ENCODE data around the gene PCCA. TPM values are rescaled to one million over a fixed set of nuclear protein-coding genes. Genes with fewer than 3 reads are reported as not detected.
A peak's percentile ranks its signal among the peaks of the same experiment; 100 is the strongest.

PCCA gene
- total and polyA plus RNA-seq, 2 of the 13 experiments (the other 11 are each of a cell fraction or from before 2014, with no cell fraction given): 15.0 to 32.2 TPM

GRCh38 chr13:100543872-100544602 is 455.1 kb downstream of the PCCA start (continued):
- TF ChIP-seq HNF1A (IDR thresholded peaks at IDR 0.05; ENCODE audit: low read depth) (peak; percentile 79), HNF1A (CRISPR knock-in tag; IDR thresholded peaks at IDR 0.05; ENCODE audit: borderline replicate concordance) (peak; percentile 83; the same call in 1 of the 2 replicates), ZFP91 (CRISPR knock-in tag; IDR thresholded peaks at IDR 0.05; ENCODE audit: borderline replicate concordance) (peak; percentile 72; the same call in 1 of the 2 replicates), CSRNP2 (CRISPR knock-in tag; conservative IDR thresholded peaks at IDR 0.05; ENCODE audit: low read depth) (no peak), POLR2AphosphoS5 (IDR thresholded peaks at IDR 0.05; ENCODE audit: low read depth, low read length) (no peak), KIAA2018 (CRISPR knock-in tag; IDR thresholded peaks at IDR 0.05; ENCODE audit: borderline replicate concordance) (no peak), ZNF775 (CRISPR knock-in tag; IDR thresholded peaks at IDR 0.05; ENCODE audit: borderline replicate concordance) (no peak), ERF (CRISPR knock-in tag; IDR thresholded peaks at IDR 0.05) (no peak), TERF1 (CRISPR knock-in tag; IDR thresholded peaks at IDR 0.05) (no peak), RXRA (CRISPR knock-in tag; IDR thresholded peaks at IDR 0.05) (peak; percentile 73; the same call in 1 of the 2 replicates)
